NCI-H82 treated with DMSO at 0.1 percent for 48 hours (cell line): ENCODE results near the gene PAIP2.

Experiments
- DNase-seq: peaks from one replicate; lab custom pipeline; 2025; ENCODE audit not compliant: unreplicated experiment; lab: John Stamatoyannopoulos, UW

The PAIP2 gene

DNA sequence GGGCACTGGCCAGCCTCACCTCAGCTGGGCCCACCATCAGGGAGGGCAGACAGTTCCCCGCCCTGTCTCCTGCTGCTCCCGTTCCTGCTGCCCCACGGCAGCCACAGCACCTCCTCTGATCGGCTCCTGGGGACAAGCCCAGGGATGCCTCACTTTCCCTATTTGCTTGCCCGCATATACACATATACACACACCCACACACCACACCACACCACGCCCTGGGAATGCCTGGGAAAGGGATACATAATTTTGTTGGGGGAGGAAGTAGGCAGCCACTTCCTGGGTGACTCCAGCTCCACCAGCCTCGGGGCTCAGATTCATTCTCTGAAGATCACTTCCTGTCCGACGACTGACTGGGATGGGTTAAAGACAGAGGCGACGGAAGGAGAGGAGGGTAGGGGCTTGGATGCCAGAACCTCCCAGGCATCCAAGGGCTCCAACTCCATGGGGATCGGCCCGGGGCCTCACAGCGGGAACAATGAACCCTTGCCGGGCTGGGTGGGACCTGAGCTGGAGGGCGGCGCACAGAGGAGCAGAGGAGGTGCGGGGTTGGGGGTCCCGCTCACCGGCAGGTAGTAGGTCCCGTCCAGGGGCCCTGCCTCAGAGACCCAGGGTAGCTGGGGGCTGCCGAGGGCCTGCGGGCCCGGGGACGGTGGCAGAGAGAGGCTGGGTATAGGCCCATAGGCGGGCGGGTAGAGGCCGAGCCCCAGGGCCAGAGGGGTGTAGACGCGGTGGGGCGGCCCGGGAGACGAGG lies 50.1 kb downstream of the PAIP2 start:
- no peak for DNase-seq

DNA sequence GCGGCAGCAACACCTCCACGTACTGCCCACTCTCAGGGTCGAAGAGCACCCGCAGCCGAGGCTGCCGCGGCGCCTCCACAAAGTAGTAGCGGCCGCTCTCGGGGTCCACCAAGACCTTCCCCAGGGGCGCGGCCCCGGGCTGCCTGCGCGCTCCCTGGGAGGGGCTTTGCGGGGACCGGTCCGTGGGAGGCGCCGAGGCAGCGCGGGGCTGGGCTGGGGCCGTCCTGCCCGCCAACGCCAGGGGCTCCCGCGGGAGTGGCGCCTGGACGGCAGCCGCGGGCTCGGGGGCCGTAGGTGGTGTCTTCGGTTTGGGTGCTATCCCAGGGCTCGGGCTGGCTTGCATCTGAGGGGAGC lies 50.6 kb downstream of the PAIP2 start:
- DNase-seq = no peak

DNA sequence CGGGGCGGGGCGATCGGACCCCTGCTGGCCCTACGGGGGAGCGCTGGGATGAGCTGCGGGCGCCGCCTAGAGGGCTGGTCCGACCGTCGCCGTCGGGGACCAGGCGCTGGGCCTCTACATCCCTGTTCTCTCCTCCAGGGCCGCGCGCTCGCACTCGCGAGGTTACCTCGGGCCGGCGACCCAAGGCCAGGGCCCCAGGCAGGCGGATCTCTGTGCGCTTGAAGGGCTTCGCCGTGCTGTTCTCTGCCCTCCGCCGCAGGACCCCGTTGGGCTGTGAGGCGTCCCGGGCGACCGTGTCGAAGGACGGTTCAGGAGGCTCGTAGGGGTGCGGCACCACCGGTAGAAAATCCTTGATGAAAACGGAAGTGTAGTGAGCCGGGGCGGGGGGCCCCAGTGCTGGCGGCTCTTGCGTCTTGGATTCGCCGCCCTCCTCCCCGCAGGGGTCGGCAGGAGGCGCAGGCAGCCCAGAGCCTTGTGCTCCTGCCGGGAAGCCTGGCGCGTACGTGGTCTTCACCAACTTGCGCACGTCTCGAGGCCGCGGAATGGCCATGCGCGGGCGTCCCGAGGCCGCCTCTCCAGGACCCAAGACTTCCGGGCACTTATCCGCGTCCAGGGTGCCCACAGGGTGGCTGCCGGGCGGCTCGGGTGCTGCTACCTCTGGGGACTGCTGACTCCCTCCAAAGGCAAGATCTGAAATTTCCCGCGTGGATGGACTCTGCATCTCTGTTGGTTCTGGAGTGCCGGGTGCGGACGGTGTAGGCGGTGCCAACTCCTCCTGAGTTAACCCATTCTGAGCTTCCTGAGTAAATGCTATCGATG lies 51.2 kb downstream of the PAIP2 start:
- no peak for DNase-seq

DNA sequence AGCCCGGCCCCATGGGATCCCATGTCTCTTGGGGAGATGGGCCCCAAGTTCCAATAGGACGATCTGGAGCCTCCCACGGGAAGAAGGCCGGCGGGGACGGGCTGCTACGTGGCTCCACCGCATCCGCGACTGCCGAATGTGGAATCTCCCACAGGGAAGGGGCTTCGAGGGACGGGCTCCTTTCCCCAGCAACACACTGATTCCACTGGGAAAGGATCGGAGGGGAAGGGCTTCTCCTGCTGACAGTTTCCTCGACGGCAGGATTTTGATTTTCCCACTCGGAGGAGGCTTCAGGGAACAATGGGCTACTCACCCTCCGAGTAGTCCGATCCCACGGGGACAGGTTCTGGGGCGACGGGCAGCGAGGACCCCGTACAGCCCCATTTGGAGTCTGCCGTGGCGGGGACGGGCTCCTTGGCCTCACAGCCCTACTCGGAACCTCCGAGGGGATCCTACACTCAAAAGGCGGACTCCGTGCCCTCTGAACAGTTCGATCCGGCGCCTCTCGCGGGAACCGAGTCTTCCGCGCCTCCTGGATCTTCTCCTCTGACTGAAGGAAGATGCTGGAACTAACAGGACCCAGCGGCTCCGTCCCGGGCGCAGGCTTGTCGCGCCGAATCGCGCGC lies 52.0 kb downstream of the PAIP2 start:
- DNase-seq = no peak

DNA sequence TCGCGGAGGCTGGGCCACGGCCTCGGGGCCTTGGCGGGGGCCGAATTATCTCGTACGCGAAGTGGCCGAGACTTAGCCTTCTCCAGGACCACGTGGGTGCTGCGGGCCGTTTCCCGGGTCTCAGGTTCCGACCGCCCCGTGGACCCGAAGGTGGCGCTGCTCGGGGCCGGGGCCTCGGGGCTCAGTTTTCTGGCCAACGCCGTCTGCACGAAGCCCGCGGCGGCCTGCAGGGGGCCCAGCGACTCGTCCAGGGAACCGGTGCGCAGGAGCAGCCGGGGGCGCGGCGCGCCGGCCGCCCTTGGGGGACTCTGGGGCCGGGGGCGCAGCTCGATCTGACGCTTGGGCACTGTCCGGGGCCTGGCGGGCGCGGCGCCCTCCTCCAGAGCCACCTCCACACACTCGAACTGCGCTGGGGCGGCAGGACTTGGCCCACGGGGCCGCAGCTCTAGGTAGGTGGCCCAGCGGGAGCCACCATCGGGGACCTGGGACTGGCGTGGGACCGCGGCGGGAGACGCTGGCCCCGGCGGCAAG lies 52.5 kb downstream of the PAIP2 start:
- DNase-seq = no peak

DNA sequence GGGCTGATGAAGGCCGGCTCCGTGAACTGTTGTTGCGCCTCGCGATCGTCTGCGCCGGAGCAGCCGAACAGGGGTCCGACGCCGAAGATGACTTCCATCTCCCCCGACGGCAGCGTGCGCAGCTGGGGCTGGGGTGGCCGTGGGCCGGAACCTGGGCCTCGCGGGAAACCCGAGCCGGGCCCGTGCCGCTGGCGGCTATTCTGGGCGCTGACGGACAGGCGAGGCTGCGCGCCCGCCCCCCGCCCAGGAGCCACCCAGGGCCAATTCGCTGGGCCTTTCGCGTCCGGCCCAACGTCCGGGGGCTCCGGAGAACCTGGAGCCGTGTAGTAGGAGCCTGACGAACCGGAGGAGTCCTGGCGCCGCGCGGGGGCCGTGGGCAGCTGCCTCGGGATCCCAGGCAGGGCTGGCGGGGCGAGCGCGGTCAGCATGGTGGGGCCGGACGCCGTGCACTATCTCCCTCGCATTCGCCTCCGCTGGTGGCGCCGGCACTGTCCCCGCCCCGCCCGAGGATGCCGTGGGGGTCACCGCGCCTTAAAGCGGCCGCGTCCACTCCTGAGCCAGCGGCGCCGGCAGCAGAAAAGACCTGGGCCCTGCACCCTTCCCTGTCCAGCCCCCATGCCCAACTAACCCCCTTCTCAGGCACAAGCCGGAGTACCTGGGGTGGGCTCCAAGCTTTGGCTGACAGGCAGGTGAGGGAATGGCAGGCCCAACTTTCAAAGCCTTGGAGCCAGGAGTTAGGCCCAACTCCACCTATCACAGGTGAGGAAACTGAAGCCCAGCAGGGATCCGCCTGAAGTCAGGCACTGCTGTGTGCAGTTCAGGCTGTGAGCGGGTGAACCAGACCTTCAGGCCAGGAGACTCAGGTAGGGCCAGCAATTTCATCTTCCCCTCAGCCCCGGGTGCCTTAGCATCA lies 53.3 kb downstream of the PAIP2 start, which contains the start of gene PROB1:
Gene PROB1 (minus strand): TSS at position 451 of the 913 bp plus-strand sequence. CDS start 23 bp downstream, at position 428.
- DNase-seq = no peak

DNA sequence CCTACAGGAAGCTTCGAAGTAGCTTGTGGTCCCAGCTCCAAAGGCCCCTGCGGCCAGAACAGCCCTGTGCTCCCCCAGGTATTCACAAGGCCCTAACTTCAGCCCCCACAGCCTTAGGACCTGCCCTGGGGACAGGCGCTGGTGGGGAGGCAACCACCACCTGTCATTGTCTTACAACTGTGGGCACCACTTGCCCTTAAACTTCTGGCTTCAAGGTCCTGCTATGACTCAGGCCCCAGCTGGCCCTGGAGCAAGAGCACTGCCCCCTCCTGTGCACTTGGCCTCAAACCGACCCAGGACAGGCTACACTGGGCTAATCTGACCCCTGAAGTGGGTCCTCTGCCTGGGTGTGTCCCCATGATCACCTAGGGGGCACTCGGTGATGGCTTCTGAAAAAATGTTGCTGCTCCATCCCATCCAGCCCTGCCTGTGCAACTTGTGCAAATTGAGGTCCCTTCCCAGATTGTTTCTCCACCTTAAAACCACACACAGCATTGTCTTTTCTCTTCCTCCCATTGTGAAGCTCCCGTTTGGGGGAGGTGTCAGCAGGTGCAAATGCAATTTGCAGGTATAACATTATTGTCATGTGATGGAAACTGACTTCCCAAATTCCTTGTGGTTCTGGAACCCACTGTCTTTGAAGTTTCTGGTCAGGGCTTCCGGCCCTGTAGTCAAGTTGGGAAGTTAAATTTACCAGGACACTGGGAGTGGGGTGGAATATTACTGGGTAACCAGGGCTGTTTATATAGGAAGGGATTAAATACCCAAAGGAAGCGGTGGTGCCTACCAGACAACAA lies 54.4 kb downstream of the PAIP2 start:
- no peak for DNase-seq

DNA sequence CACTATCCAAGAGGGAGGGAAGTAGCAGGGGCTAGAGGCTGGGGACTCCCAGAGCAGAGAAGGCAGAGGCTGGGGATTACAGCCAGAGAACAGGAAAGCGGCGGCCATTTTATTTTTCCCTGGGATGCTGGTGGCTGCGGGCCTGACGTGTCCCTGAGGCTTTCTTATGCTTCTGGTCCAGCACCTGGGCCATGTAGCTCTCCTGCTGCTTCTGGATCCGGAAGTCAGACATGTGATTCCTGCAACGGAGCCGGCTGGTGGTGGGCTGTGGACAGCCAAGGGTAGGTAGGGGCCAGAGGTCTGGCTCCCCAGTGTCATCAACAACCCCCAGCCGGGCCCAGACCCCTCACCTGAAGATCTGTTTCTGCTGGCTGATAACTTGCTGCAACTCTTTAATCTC lies 55.0 kb downstream of the PAIP2 start:
- no peak for DNase-seq

DNA sequence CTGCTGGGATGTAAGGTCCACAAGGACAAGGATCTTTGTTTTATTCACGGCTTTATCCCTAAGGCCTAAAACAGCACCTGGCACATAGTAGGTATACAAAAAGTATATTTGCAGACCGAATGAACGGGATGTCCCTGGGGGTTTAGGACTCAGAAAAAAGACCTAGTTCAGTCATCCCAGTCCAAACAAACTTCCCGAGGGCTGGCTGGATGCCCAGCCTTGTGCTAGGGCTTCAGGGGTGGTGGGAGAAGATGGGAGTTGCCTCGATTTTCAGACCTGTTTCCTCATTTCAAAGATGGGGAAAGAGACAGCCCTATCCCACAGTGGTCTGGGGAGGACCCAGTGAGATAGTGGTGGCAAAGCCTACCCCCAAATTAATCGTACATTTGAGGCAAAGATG lies 56.3 kb downstream of the PAIP2 start:
- DNase-seq = no peak

DNA sequence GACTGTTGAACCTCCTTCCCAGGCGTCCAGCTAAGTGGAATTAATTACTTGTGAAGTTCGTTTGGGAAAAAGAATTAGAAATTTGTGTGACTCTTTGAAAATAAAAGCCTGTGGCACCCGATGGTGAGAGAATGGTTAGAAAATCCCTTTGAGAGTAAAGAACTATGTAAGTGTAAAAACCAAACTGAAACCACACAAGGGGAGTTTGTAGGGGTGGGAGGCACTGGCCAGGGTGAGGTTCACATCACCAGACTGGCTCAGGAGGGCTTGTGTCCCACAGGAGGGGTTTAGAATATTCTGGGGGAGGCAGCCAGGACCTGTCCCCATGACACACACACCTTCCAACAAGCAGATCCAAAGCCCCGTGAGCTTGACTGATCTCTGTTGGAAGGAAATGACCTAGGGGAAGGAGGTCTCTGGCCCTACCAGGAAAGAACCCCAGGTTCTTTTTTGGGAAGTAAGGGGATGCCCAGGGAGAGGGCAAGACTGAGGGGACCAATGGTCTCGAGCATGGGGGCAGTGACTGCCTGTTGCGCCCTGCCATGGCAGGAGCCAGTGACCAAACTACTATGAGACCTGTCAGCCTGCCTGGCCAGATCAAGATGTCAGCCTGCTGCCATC lies 58.0 kb downstream of the PAIP2 start:
- no peak for DNase-seq

DNA sequence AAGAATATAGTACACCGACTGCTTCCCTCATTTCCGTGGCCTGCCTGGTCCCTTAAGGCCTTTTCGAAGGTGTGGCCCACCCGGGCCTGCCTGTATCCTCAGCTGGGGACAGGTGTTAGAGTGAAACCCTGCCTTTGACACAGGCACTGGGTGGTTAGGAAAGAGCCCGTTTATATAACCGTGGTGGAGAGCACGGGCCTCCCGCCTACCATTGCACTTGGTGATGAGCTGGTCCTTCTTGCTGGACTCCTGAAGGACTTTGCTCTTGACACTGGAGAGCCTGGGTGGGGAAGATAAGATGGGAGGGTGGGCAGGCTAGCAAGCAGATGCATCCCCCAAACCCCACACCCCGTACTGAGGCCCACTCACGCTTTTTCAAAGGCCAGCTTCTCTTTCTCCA lies 59.9 kb downstream of the PAIP2 start:
- no peak for DNase-seq

DNA sequence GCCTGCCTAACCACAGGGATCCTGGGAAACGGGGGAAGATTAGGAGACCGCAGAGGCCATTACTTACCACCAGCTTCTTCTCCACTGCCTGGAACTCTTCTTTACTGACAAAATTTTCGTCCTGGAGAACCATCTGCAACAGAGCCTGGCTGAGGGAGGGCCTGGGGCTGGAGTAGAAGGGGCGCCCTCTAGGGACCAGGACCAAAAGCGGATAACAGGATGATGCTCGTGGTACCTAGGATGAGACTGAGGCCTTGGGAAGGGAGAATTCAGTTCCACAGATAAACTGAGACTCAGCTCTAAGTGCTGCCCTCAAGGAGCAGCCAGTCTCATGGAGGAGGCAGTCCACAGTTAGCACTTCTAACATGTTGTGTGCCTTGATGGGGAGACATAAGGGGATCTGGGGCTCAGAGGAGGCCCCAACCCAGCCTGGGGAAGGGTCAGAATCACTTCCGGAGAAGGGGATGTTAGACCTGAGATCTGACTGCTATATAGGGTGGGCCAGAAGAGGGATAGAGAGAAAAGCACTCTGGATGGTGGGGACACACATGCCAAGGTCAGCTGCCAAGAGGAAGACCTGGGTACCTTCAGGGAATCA lies 61.0 kb downstream of the PAIP2 start:
- DNase-seq = no peak

DNA sequence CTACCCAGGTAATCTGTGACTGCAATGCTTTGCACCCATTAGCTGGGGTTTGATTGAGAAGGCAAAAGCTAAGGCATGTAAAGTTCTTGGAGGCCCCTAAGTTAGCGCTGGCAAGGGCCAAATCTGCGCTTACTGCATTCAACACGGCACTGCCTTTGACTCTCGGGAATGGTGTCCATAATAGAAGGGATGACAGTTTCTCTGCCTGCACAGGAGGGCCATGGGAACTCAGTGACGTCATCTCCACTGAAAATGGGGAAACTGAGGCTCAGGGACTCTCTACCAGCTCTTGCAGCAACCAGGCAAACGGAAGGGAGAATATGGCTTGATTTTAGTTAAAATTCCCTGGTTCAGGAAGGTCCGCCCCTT lies 61.7 kb downstream of the PAIP2 start:
- DNase-seq = no peak

DNA sequence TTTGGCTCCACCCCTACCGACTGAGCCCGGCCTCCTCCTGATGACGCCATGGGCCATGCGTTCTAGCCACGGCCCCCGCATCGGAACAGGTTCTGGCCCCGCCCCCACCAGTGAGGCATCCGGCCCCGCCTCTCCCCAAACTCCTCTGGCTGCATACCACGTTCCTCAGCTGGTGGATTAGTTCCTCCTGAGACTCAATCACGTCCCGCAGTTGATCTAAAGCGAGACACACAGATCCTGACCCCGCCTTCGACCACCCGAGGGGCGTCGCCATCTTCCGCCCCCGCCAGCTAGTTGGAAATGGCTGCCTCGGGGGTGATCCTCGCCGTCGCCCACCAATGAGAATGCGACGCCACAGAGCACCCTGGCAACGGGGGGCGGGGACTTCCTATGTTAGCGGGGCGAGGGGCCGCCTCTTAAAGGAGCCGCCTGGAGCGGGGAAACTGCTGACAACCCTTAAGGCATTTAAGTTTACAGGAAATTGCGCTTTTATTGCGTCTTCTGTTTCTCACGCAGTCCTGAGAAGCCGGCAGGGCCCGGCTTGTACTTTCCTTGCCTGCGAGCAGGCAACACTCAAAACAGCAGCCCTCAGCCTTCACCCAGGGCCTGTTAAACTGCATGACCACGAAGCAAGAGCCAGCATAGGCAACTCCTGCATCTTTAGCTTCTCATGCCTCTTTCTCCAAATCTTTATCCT lies 62.3 kb downstream of the PAIP2 start, which contains the start of gene SPATA24:
Gene SPATA24 (minus strand): TSS at position 303 of the 697 bp plus-strand sequence. CDS start 29 bp downstream, at position 274.
- DNase-seq = peak; percentile 89

DNA sequence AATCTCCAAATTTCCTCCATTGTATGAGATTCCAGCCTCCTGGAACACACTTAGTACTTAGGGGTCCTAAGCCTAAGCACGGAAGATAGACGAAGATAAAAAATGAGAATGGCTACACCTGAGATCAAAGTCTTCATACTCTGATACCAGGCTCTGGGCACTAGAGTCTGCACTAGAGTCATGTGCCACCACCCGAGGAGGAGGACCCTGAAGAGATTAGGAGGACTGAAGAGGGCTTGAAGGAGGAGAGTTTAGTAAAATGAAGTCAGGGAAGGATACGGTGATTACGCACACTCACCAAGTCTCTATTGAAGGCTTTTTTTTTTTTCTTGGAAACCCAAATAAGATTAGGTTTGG lies 62.8 kb downstream of the PAIP2 start:
- DNase-seq = no peak

DNA sequence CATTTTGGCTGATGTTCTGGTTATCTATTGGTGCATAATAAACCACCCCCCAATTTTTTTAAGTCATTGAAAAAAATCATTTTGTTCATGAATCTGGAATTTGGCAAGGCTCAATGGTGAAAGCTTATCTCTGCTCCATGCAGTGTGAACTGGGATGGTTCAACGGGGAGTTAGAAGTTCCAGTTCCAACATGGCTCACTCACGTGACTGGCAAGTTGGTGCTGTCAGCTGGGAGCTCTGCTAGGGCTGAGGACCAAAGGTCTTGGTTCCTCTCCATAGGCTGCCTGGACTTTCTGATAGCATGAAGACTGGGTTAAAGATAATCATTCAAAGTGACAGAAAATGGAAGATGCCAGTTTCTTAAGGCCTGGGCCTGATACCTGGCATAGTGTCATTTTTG lies 65.3 kb downstream of the PAIP2 start:
- no peak for DNase-seq

DNA sequence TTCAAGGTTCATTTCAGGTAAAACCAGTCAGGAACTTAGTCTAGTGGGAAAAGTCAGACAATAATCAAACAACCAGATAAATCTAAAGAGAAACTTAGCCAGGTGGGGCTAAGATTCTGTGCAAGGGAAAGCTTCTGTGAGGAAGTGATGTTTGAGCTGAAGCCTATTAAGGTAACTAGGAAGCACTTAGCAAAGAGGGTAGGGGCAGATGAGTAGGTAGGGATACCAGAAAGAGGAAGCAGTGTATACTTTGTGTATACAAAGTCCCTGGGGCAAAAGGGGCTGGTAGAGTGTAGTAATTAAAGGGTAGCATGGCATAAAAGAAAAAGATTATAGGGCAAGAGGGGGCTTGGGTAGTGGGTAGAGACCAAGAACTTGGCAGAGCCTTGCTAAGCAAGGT lies 65.9 kb downstream of the PAIP2 start:
- no peak for DNase-seq

DNA sequence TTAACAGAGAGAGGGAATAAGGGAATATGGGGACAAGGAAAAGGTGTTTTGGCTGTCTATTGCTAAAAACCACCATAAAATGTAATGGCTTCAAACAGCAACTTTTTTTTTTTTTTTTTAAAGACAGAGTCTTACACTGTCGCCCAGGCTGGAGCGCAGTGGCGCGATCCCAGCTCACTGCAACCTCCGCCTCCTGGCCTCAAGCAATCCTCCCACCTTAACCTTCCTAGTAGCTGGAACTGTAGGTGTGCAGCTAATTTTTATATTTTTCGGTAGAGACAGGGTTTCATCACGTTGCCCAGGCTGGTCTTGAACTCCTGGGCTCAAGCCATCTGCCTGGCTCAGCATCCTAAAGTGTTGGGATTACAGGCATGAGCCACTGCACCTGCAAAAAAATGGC lies 66.5 kb downstream of the PAIP2 start:
- DNase-seq = no peak
